ENCODE data around the gene ST6GALNAC4.

DNA sequence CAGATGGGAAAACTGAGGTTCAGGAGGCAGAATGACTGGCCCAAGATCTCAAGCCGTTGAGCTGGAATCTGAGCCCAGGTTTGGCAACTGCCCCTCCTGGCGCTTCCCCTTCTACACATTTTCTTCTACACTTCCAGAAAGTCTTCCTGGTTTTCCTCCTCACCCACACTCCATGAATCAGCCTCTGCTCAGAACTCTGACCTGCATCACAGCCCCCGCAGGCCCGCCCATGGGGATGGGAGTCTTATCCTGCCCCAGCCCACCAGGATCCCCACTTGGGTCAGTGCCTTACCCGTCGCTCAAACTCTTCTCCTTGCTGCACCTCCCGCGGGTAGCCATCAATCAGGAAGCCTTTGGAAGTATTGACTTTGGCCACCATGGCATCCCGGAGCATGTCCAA lies 45.3 kb downstream of the ST6GALNAC4 start:
- TF ChIP-seq EZH2 (IDR thresholded peaks at IDR 0.05; ENCODE audit: low read length) (no peak), CTCF (optimal IDR thresholded peaks at IDR 0.05 in 1 of 3, IDR thresholded peaks at IDR 0.05 in 1 of 3, conservative IDR thresholded peaks at IDR 0.05 in 1 of 3; ENCODE audit: extremely low read depth in 1 of 3, insufficient read depth in 2 of 3, low read length in 3 of 3) (no peak)
